SK-N-SH (cell line): ENCODE measurements around the gene SLC25A42. TPM values are rescaled to one million over a fixed set of nuclear protein-coding genes. Genes with fewer than 3 reads are reported as not detected.
"Not testable (repeated sequence)": the region's sequence is repeated elsewhere in the genome, so short reads cannot be mapped to it uniquely, and the experiment has no call there.

Source experiments
- CTCF ChIA-PET: fragments of 300-600, 350-600 bp; formaldehyde crosslinking; extraction: SDS; loops from one replicate; lab custom pipeline; 2021; lab: Yijun Ruan, JAX
- POLR2A ChIA-PET: fragments of 350-600 bp; sonication (Branson Sonifier 250); formaldehyde crosslinking; extraction: SDS; loops from one replicate; lab custom pipeline; 2020; ENCODE audit warnings: antibody characterized with exemption, inconsistent platforms; lab: Yijun Ruan, JAX
- DNase-seq: peaks from one replicate; pipeline ENCODE4 v3.0.0; 2012
- H2AFZ ChIP-seq: fragments of 200-600 bp; sonication (generic); 2 replicates; pipeline ENCODE4 v1.8.1; 2016; ENCODE audit warnings: antibody characterized with exemption, mild to moderate bottlenecking, low read depth
- H3F3A ChIP-seq: fragments of 200-600 bp; sonication (generic); replicated peaks from 2 replicates; pipeline ENCODE3; 2016; ENCODE audit warnings: antibody characterized with exemption, mild to moderate bottlenecking; ENCODE audit not compliant: insufficient read depth
- H3K27ac ChIP-seq, 2 experiments: fragments of 200-500 bp in 1 of 2; fragments of 200-600 bp in 1 of 2; sonication (Bioruptor generic) in 1 of 2; sonication (generic), shearing (Covaris generic) in 1 of 2; 2 replicates each; pipeline versions ENCODE4 v1.5.1 to v1.6.1; 2014 to 2016; ENCODE audit warnings: low read depth in 2 of 2, inconsistent platforms in 1 of 2, low read length in 1 of 2, mild to moderate bottlenecking in 1 of 2, mixed read lengths in 1 of 2
- H3K27me3 ChIP-seq: fragments of 200-600 bp; sonication (generic), shearing (Covaris generic); 2 replicates; pipeline ENCODE4 v1.6.1; 2016; ENCODE audit warnings: mixed run types; ENCODE audit not compliant: insufficient read depth
- H3K36me3 ChIP-seq, 2 experiments: fragments of 200-500 bp in 1 of 2; fragments of 200-600 bp in 1 of 2; sonication (Bioruptor generic) in 1 of 2; sonication (generic) in 1 of 2; replicated peaks in 1 of 2; 2 replicates each; pipeline versions ENCODE3 to v1.5.1; 2014 to 2016; ENCODE audit warnings: low read length in 1 of 2, mild to moderate bottlenecking in 1 of 2; ENCODE audit not compliant: insufficient read depth in 2 of 2, control insufficient read depth in 1 of 2
- H3K4me1 ChIP-seq, 2 experiments: fragments of 200-500 bp in 1 of 2; fragments of 200-600 bp in 1 of 2; sonication (Bioruptor generic) in 1 of 2; sonication (generic), shearing (Covaris generic) in 1 of 2; 2 replicates each; pipeline versions ENCODE4 v1.5.1 to v1.6.1; 2014 to 2016; ENCODE audit warnings: low read depth in 1 of 2, low read length in 1 of 2, mixed run types in 1 of 2; ENCODE audit not compliant: insufficient read depth in 2 of 2, control insufficient read depth in 1 of 2
- H3K4me2 ChIP-seq: fragments of 200-600 bp; sonication (generic), shearing (Covaris generic); 2 replicates; pipeline ENCODE4 v1.6.1; 2017; ENCODE audit warnings: mixed run types
- H3K4me3 ChIP-seq, 2 experiments: fragments of 200-500 bp in 1 of 2; fragments of 200-600 bp in 1 of 2; sonication (Bioruptor generic) in 1 of 2; sonication (generic), shearing (Covaris generic) in 1 of 2; 2 replicates each; pipeline versions ENCODE4 v1.5.1 to v1.8.1; 2014 to 2016; ENCODE audit warnings: low read depth in 2 of 2, inconsistent platforms in 1 of 2, low read length in 1 of 2, mild to moderate bottlenecking in 1 of 2, mixed read lengths in 1 of 2, moderate library complexity in 1 of 2
- H3K79me2 ChIP-seq: fragments of 200-600 bp; sonication (generic); 2 replicates; pipeline ENCODE4 v1.8.1; 2017; ENCODE audit warnings: mild to moderate bottlenecking; ENCODE audit not compliant: insufficient read depth
- H3K9ac ChIP-seq: fragments of 200-600 bp; sonication (generic); 2 replicates; pipeline ENCODE4 v1.6.1; 2017; ENCODE audit warnings: mixed run types
- H3K9me2 ChIP-seq: fragments of 200-600 bp; sonication (generic); 2 replicates; pipeline ENCODE4 v1.6.1; 2017; ENCODE audit warnings: mixed run types
- H3K9me3 ChIP-seq: fragments of 200-600 bp; sonication (generic); 2 replicates; pipeline ENCODE4 v1.6.1; 2017; ENCODE audit warnings: mixed run types, mild to moderate bottlenecking, moderate library complexity
- H4K20me1 ChIP-seq: fragments of 200-600 bp; sonication (generic); 2 replicates; pipeline ENCODE4 v1.6.1; 2017; ENCODE audit warnings: mild to moderate bottlenecking, mixed run types; ENCODE audit not compliant: insufficient read depth
- ELF1 ChIP-seq: IDR thresholded peaks from 2 replicates; pipeline ENCODE4 v1.4.0; 2012
- EP300 ChIP-seq, 2 experiments: IDR thresholded peaks; 2 replicates each; pipeline versions ENCODE4 v1.4.0 to v1.6.1; 2012; ENCODE audit warnings: borderline replicate concordance in 1 of 2, low read depth in 1 of 2, low read length in 1 of 2
- FOSL2 ChIP-seq: IDR thresholded peaks from 2 replicates; pipeline ENCODE4 v1.4.0; 2012; ENCODE audit warnings: low read depth, mild to moderate bottlenecking, moderate library complexity, borderline replicate concordance
- FOXM1 ChIP-seq: IDR thresholded peaks from 2 replicates; pipeline ENCODE4 v1.4.0; 2012; ENCODE audit warnings: low read depth, mild to moderate bottlenecking
- GABPA ChIP-seq: IDR thresholded peaks from 2 replicates; pipeline ENCODE4 v1.4.0; 2012; ENCODE audit warnings: low read depth, mild to moderate bottlenecking
- GATA2 ChIP-seq: sonication (generic); formaldehyde crosslinking; IDR thresholded peaks from 2 replicates; pipeline ENCODE4 v1.5.0; 2020; ENCODE audit warnings: mild to moderate bottlenecking, missing genetic modification reagents
- JUND ChIP-seq: IDR thresholded peaks from 2 replicates; pipeline ENCODE4 v1.4.0; 2012
- PBX3 ChIP-seq: IDR thresholded peaks from 2 replicates; pipeline ENCODE4; 2012
- RAD21 ChIP-seq: IDR thresholded peaks from 2 replicates; pipeline ENCODE4 v1.6.1; 2012; ENCODE audit warnings: mild to moderate bottlenecking, low read length
- TEAD4 ChIP-seq: IDR thresholded peaks from 2 replicates; pipeline ENCODE4 v1.4.0; 2012; ENCODE audit warnings: mild to moderate bottlenecking, borderline replicate concordance; ENCODE audit not compliant: insufficient read depth
- USF1 ChIP-seq: IDR thresholded peaks from 2 replicates; pipeline ENCODE4 v1.4.0; 2012; ENCODE audit warnings: low read depth, borderline replicate concordance
- USF2 ChIP-seq: fragments of 150-350 bp; IDR thresholded peaks from 2 replicates; pipeline ENCODE4 v1.6.1; 2017; ENCODE audit warnings: antibody characterized with exemption, low read length, low read depth, borderline replicate concordance
- WGBS: methylation state at CpG from one replicate; pipeline ENCODE4 v1.1.6; 2017; ENCODE audit warnings: low lambda C conversion rate; 5-methylcytosine and 5-hydroxymethylcytosine counted together
- polyA plus RNA-seq, 3 experiments: library from polyadenylated mRNA; depleted of rRNA; stranded (reverse); fragments of >200 nt; gene quantifications; 2 replicates each; pipeline ENCODE4 v1.2.3, GENCODE V29; 2012
- TF ChIP-seq, protein P1 (sequence below): IDR thresholded peaks from 2 replicates; pipeline ENCODE4 v1.4.0; 2012; ENCODE audit warnings: low read depth

The SLC25A42 gene
- polyA plus RNA-seq, 1 of the 3 experiments (the other 2 are of a cell fraction) = 6.1 TPM

DNA sequence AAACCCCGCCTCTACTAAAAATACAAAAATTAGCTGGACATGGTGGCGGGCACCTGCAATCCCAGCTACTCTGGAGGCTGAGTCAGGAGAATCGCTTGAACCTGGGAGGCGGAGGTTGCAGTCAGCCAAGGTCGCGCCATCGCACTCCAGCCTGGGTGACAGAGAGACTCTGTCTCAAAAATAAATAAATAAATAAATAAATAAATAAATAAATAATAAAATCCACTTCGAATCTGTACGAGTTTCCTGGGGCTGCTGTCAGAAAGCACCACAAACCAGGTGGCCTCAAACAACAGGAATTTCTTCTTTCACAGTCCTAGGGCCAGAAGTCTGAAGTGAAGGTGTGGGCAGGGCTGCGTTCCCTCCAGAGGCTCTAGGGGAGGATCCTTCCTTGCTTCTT lies 38.8 kb downstream of the SLC25A42 start:
- H3K4me2 ChIP-seq, H4K20me1 ChIP-seq, H3K27ac ChIP-seq, H3F3A ChIP-seq, H3K79me2 ChIP-seq, H3K9ac ChIP-seq, H3K4me3 ChIP-seq, H3K36me3 ChIP-seq, H3K9me2 ChIP-seq, H2AFZ ChIP-seq, POLR2A ChIA-PET, H3K9me3 ChIP-seq, H3K27me3 ChIP-seq, H3K4me1 ChIP-seq, DNase-seq: not testable (repeated sequence)
- WGBS = 92% methylated on average over 10 of the region's 10 CpGs
- CTCF ChIA-PET = interaction anchor here (1.9 kb wide), 1 partner anchor 72 kb away, joined by 8 read pairs; no protein-coding TSS in a partner anchor

DNA sequence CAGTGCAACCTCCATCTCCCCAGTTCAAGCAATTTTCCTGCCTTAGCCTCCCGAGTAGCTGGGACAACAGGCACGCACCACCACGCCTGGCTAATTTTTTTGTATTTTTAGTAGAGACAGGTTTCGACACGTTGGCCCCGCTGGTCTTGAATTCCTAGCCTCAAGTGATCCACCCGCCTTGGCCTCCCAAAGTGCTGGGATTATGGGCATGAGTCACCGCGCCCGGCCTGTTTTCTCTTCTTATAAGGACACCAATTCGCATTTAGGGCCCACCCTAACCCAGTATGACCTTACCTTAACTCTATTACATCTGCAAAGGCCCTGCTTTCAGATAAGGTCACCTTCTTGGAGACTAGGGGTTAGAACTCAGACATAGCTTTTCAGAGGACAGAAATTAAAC lies 39.4 kb downstream of the SLC25A42 start:
- Histone ChIP-seq H3K27ac (no peak overlapping the region), H3K4me1 (no peaks in the 10 kb centered on the region; a peak in 1 of 4 replicates), H3K36me3 (no peaks in the 10 kb centered on the region), H3K9me3 (no peaks in the 10 kb centered on the region), H3K9ac (no peak overlapping the region), H3K79me2 (no peaks in the 10 kb centered on the region), H2AFZ (no peak overlapping the region), H3K4me2 (no peak overlapping the region), H3K9me2 (no peaks in the 10 kb centered on the region), H3K4me3 (no peak overlapping the region), H3F3A (no peaks in the 10 kb centered on the region), H4K20me1 (no peaks in the 10 kb centered on the region), H3K27me3 (no peaks in the 10 kb centered on the region)
- 90% methylated on average over 11 of the region's 11 CpGs for WGBS
- no peak for DNase-seq
- CTCF ChIA-PET = interaction anchor here (1.9 kb wide), 1 partner anchor 71 kb away, joined by 8 read pairs; no protein-coding TSS in a partner anchor
- POLR2A ChIA-PET = no interaction called here
- TF ChIP-seq JUND = no peak
- TF ChIP-seq USF1 = no peak
- TF ChIP-seq FOXM1 = no peak
- TF ChIP-seq GABPA = no peak
- TF ChIP-seq USF2 = no peak
- TF ChIP-seq TEAD4 = no peak
- no peak for TF ChIP-seq FOSL2
- TF ChIP-seq, protein P1, sequence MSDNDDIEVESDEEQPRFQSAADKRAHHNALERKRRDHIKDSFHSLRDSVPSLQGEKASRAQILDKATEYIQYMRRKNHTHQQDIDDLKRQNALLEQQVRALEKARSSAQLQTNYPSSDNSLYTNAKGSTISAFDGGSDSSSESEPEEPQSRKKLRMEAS = no peak
- TF ChIP-seq GATA2 = no peak
- TF ChIP-seq ELF1 = no peak
- TF ChIP-seq PBX3 = no peak
- no peak for TF ChIP-seq EP300 (IDR thresholded peaks at IDR 0.05; ENCODE audit: borderline replicate concordance in 1 of 2, low read depth in 1 of 2, low read length in 1 of 2)
- TF ChIP-seq RAD21 = no peak
